ENCODE results near the gene MYL2. TPM values are rescaled to one million over a fixed set of nuclear protein-coding genes. Genes with fewer than 3 reads are reported as not detected.

The MYL2 gene
- total and polyA plus RNA-seq, 9 of the 15 experiments (the other 6 are each of a cell fraction or from before 2014, with no cell fraction given), result not detected

DNA sequence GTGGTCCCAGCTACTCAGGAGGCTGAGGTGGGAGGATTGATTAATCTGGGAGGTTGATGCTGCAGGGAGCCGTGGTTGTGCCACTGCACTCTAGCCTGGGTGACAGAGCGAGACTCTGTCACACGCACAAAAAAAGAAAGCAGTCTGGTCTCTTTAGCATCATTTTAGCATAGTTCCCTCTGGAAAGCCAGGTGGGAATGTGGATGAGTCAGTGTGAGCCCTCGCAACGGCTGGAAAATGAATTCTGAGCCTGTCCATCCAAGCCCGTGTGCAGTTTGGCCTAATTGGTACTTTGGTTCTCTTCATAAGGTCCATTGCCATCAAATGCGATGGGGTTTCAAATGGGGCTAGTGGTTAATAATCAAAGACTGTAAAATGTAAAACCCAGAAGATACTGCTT is 2.4 kb downstream of the MYL2 start:
- CTCF ChIA-PET (ENCODE audit: low intra/inter-chr PET ratio), result no interaction called here

DNA sequence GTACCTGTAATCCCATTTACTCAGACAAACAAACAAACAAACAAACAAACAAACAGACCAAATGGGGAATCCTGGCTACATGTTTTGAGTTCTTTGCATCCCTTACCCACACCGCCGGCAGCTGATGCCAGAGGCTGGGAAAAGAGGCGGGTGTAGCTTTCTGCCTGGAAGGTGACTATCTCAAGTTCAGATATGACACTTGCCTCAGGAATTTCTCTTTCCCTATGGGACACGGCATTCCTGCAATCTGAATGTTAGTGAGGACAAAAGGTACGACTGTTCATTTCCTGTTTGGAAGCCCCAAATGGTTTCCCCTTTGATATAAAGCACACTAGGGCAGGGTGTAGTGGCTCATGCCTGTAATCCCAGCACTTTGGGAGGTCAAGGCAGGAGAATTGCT is 2.9 kb downstream of the MYL2 start:
- H3K27ac ChIP-seq (ENCODE audit: extremely low read depth, low read depth, low read length), result no peak overlapping the region
- no peak overlapping the region for H2AFZ ChIP-seq (ENCODE audit: low read depth, low read length)
- H3K4me3 ChIP-seq, result no peak overlapping the region
- no peak overlapping the region for H3K9ac ChIP-seq (ENCODE audit: insufficient read depth in 1 of 2, low read depth in 2 of 2, low read length in 2 of 2)
- H4K20me1 ChIP-seq (replicated peaks; ENCODE audit: control insufficient read depth, insufficient read depth, low read length), result no peaks in the 10 kb centered on the region
- H3K4me1 ChIP-seq (replicated peaks in 1 of 2; ENCODE audit: control insufficient read depth in 2 of 2, insufficient read depth in 2 of 2, low read length in 2 of 2), result no peaks in the 10 kb centered on the region
- no peaks in the 10 kb centered on the region for H3K9me3 ChIP-seq (replicated peaks; ENCODE audit: control insufficient read depth, insufficient read depth, low read depth, low read length)
- POLR2A ChIA-PET, result no interaction called here
- peaks cover 22 to 59% of the 10 kb centered on the region in 2 experiments; a peak in 4 of 5 replicates for H3K27me3 ChIP-seq (ENCODE audit: control insufficient read depth in 2 of 2, insufficient read depth in 2 of 2, low read length in 2 of 2)
- FAIRE-seq (no peak), DNase-seq (ENCODE audit: extremely low read depth in 1 of 4, low spot score in 3 of 4) (no peak), ATAC-seq (no peak)
- no peaks in the 10 kb centered on the region for H3K36me3 ChIP-seq (ENCODE audit: control insufficient read depth, insufficient read depth, low read length)
- CTCF ChIA-PET (ENCODE audit: low intra/inter-chr PET ratio), result no interaction called here
- H3K9me1 ChIP-seq (ENCODE audit: control insufficient read depth, insufficient read depth, low read length), result no peaks in the 10 kb centered on the region
- in situ Hi-C loops (cut with MboI), result no loop called here
- 1% methylated on average over 5 of the region's 5 CpGs for WGBS (ENCODE audit: insufficient coverage, low coverage, missing lambda C conversion rate)
- no TSS peak for BruUV-seq (replicated peaks)
- no peak overlapping the region for H3K4me2 ChIP-seq (ENCODE audit: insufficient read depth, low read length)
- intact Hi-C loops (cut with micrococcal nuclease), result no loop called here
- H3K79me2 ChIP-seq (ENCODE audit: control insufficient read depth, insufficient read depth, low read length), result no peaks in the 10 kb centered on the region
- TF ChIP-seq DPF2 (IDR thresholded peaks at IDR 0.05) (no peak), CSDE1 (IDR thresholded peaks at IDR 0.05) (no peak), NFXL1 (CRISPR knock-in tag; IDR thresholded peaks at IDR 0.05) (no peak), HDAC1 (IDR thresholded peaks at IDR 0.05) (no peak), CBX3 (IDR thresholded peaks at IDR 0.05; ENCODE audit: borderline replicate concordance in 1 of 2, low read length in 2 of 2) (no peak), EGR1 (conservative IDR thresholded peaks at IDR 0.05) (no peak), ZNF146 (CRISPR knock-in tag; IDR thresholded peaks at IDR 0.05; ENCODE audit: unreplicated experiment) (no peak), NFYB (IDR thresholded peaks at IDR 0.05; ENCODE audit: extremely low read depth, insufficient read length) (no peak), U2AF1 (optimal IDR thresholded peaks at IDR 0.05; ENCODE audit: low read depth, low read length) (no peak)
- TF ChIP-seq, protein P1, sequence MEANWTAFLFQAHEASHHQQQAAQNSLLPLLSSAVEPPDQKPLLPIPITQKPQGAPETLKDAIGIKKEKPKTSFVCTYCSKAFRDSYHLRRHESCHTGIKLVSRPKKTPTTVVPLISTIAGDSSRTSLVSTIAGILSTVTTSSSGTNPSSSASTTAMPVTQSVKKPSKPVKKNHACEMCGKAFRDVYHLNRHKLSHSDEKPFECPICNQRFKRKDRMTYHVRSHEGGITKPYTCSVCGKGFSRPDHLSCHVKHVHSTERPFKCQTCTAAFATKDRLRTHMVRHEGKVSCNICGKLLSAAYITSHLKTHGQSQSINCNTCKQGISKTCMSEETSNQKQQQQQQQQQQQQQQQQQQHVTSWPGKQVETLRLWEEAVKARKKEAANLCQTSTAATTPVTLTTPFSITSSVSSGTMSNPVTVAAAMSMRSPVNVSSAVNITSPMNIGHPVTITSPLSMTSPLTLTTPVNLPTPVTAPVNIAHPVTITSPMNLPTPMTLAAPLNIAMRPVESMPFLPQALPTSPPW (CRISPR knock-in tag; IDR thresholded peaks at IDR 0.05), result no peak

More for the DNA sequence above, 2.4 kb downstream of the MYL2 start:
- Histone ChIP-seq H4K20me1 (replicated peaks; ENCODE audit: control insufficient read depth, insufficient read depth, low read length) (no peaks in the 10 kb centered on the region), H3K4me3 (no peak overlapping the region), H2AFZ (ENCODE audit: low read depth, low read length) (no peak overlapping the region), H3K9me3 (replicated peaks; ENCODE audit: control insufficient read depth, insufficient read depth, low read depth, low read length) (no peaks in the 10 kb centered on the region), H3K9ac (ENCODE audit: insufficient read depth in 1 of 2, low read depth in 2 of 2, low read length in 2 of 2) (no peak overlapping the region), H3K4me1 (replicated peaks in 1 of 2; ENCODE audit: control insufficient read depth in 2 of 2, insufficient read depth in 2 of 2, low read length in 2 of 2) (no peaks in the 10 kb centered on the region), H3K9me1 (ENCODE audit: control insufficient read depth, insufficient read depth, low read length) (no peaks in the 10 kb centered on the region), H3K27me3 (ENCODE audit: control insufficient read depth in 2 of 2, insufficient read depth in 2 of 2, low read length in 2 of 2) (peaks cover 22 to 54% of the 10 kb centered on the region in 2 experiments; a peak in 4 of 5 replicates), H3K36me3 (ENCODE audit: control insufficient read depth, insufficient read depth, low read length) (no peaks in the 10 kb centered on the region), H3K79me2 (ENCODE audit: control insufficient read depth, insufficient read depth, low read length) (no peaks in the 10 kb centered on the region), H3K27ac (ENCODE audit: extremely low read depth, low read depth, low read length) (no peak overlapping the region), H3K4me2 (ENCODE audit: insufficient read depth, low read length) (no peak overlapping the region)
- WGBS (ENCODE audit: insufficient coverage, low coverage, missing lambda C conversion rate), result 0% methylated on average over 7 of the region's 7 CpGs
- intact Hi-C loops (cut with micrococcal nuclease), result no loop called here
- FAIRE-seq, result no peak
- in situ Hi-C loops (cut with MboI), result no loop called here
- TF ChIP-seq FOXM1 (IDR thresholded peaks at IDR 0.05; ENCODE audit: low read depth) (no peak), FOXM1 (CRISPR knock-in tag; IDR thresholded peaks at IDR 0.05; ENCODE audit: low read depth) (no peak), GABPA (tag; conservative IDR thresholded peaks at IDR 0.05; ENCODE audit: low read depth) (no peak), ZBED1 (IDR thresholded peaks at IDR 0.05) (no peak), PTBP1 (IDR thresholded peaks at IDR 0.05; ENCODE audit: low read depth, low read length) (no peak), CHD2 (IDR thresholded peaks at IDR 0.05; ENCODE audit: low read depth, low read length) (no peak), TCFL5 (CRISPR knock-in tag; conservative IDR thresholded peaks at IDR 0.05) (no peak), ZNF668 (CRISPR knock-in tag; IDR thresholded peaks at IDR 0.05) (no peak), ZC3H11A (IDR thresholded peaks at IDR 0.05; ENCODE audit: low read depth, low read length) (no peak), ZNF239 (CRISPR knock-in tag; IDR thresholded peaks at IDR 0.05) (no peak), ARID2 (IDR thresholded peaks at IDR 0.05) (no peak), GATA2 (CRISPR knock-in tag; IDR thresholded peaks at IDR 0.05) (no peak), TFAM (CRISPR knock-in tag; conservative IDR thresholded peaks at IDR 0.05) (no peak), NRF1 (conservative IDR thresholded peaks at IDR 0.05 in 1 of 2, IDR thresholded peaks at IDR 0.05 in 1 of 2) (no peak), ZNF644 (tag; IDR thresholded peaks at IDR 0.05; ENCODE audit: low read depth) (no peak), SUPT5H (IDR thresholded peaks at IDR 0.05) (no peak), ZNF124 (CRISPR knock-in tag; IDR thresholded peaks at IDR 0.05) (no peak)
- BruUV-seq (replicated peaks), result no TSS peak
- POLR2A ChIA-PET, result no interaction called here
- no peak for ATAC-seq
- no peak for DNase-seq (ENCODE audit: extremely low read depth in 1 of 4, low spot score in 3 of 4)
